GM12878 (cell line): ENCODE results near the gene RAD51AP1. TPM values are rescaled to one million over a fixed set of nuclear protein-coding genes. Genes with fewer than 3 reads are reported as not detected.

Source experiments
- BRCA1 ChIP-seq: IDR thresholded peaks from 2 replicates; pipeline ENCODE4 v1.6.1; 2011; ENCODE audit warnings: low read depth, low read length, improper control_type of control experiment
- CHD2 ChIP-seq: IDR thresholded peaks from 2 replicates; pipeline ENCODE4 v1.6.1; 2011; ENCODE audit warnings: low read depth, low read length, improper control_type of control experiment, borderline replicate concordance
- EED ChIP-seq: sonication (generic); IDR thresholded peaks from 2 replicates; pipeline ENCODE4 v1.6.1; 2016; ENCODE audit warnings: antibody characterized with exemption, low read depth
- HDAC2 ChIP-seq: fragments of 200-600 bp; sonication (generic); IDR thresholded peaks from 2 replicates; pipeline ENCODE4 v1.6.1; 2017
- IKZF1 ChIP-seq: fragments of 450-650 bp; conservative IDR thresholded peaks from 2 replicates; pipeline ENCODE4 v1.6.1; 2017; ENCODE audit warnings: antibody characterized with exemption, mild to moderate bottlenecking
- NR2C2 ChIP-seq: IDR thresholded peaks from 2 replicates; pipeline ENCODE4 v1.6.1; 2011; ENCODE audit warnings: borderline replicate concordance, low read depth; ENCODE audit not compliant: control insufficient read depth, insufficient read length
- RFX5 ChIP-seq: IDR thresholded peaks from 2 replicates; pipeline ENCODE4 v1.6.1; 2011; ENCODE audit warnings: low read depth, low read length, improper control_type of control experiment
- SUPT20H ChIP-seq: IDR thresholded peaks from 2 replicates; pipeline ENCODE4 v1.6.1; 2011; ENCODE audit warnings: low read depth, mild to moderate bottlenecking, low read length, moderate library complexity, borderline replicate concordance; ENCODE audit not compliant: control insufficient read depth
- WRNIP1 ChIP-seq: IDR thresholded peaks from 2 replicates; pipeline ENCODE4 v1.6.1; 2011; ENCODE audit warnings: low read depth, low read length, improper control_type of control experiment, borderline replicate concordance
- ZNF207 ChIP-seq: fragments of 450-650 bp; IDR thresholded peaks from 2 replicates; pipeline ENCODE4 v1.6.1; 2014; ENCODE audit warnings: antibody characterized with exemption, mild to moderate bottlenecking, borderline replicate concordance
- polyA plus RNA-seq, 11 experiments: library from polyadenylated mRNA; depleted of rRNA in 4 of 11; unstranded in 6 of 11; stranded (reverse) in 5 of 11; fragments of >200 nt; fragmentation: Nextera tagmentation in 4 of 11; fragmentation: Illumina TruSeq in 1 of 11; extraction: Ambion mirVana in 4 of 11; extraction: Trizol in 1 of 11; gene quantifications; 1 replicate in 1 of 11; 2 replicates in 10 of 11; pipeline versions ENCODE4 v1.2.1 to v1.2.3, GENCODE V29; 2011 to 2016; ENCODE audit warnings: inconsistent platforms in 2 of 11, missing spikeins in 2 of 11, low read depth in 1 of 11
- total RNA-seq, 4 experiments: library from RNA; depleted of rRNA in 3 of 4; stranded (reverse); fragments of >200 nt in 3 of 4; fragmentation: Illumina TruSeq in 1 of 4; extraction: Trizol in 1 of 4; gene quantifications; 2 replicates each; pipeline versions ENCODE4 v1.2.1 to v1.2.3, GENCODE V29; 2013 to 2021
- TF ChIP-seq, protein P1 (sequence below): fragments of 450-650 bp; formaldehyde crosslinking; IDR thresholded peaks from 2 replicates; pipeline ENCODE4 v1.5.0; 2022; ENCODE audit warnings: mild to moderate bottlenecking, missing genetic modification characterization
- TF ChIP-seq, protein P2 (sequence below): fragments of 450-650 bp; IDR thresholded peaks from 2 replicates; pipeline ENCODE4 v1.6.1; 2017; ENCODE audit warnings: borderline replicate concordance
- TF ChIP-seq, protein P3 (sequence below): IDR thresholded peaks from 2 replicates; pipeline ENCODE4 v1.6.1; 2012; ENCODE audit warnings: mild to moderate bottlenecking, low read depth, low read length
- TF ChIP-seq, protein P4 (sequence below): IDR thresholded peaks from 2 replicates; pipeline ENCODE4 v1.6.1; 2011; ENCODE audit warnings: low read depth, mild to moderate bottlenecking, low read length, moderate library complexity, borderline replicate concordance; ENCODE audit errors: extremely low read depth
- TF ChIP-seq, protein P5 (sequence below): fragments of 450-650 bp; IDR thresholded peaks from 2 replicates; pipeline ENCODE4 v1.6.1; 2017; ENCODE audit warnings: antibody characterized with exemption, mild to moderate bottlenecking, moderate library complexity

The RAD51AP1 gene
- total and polyA plus RNA-seq, 10 of the 15 experiments (the other 5 are each of a cell fraction or from before 2014, with no cell fraction given), result 22.3 to 86.0 (median 50.9) TPM

DNA sequence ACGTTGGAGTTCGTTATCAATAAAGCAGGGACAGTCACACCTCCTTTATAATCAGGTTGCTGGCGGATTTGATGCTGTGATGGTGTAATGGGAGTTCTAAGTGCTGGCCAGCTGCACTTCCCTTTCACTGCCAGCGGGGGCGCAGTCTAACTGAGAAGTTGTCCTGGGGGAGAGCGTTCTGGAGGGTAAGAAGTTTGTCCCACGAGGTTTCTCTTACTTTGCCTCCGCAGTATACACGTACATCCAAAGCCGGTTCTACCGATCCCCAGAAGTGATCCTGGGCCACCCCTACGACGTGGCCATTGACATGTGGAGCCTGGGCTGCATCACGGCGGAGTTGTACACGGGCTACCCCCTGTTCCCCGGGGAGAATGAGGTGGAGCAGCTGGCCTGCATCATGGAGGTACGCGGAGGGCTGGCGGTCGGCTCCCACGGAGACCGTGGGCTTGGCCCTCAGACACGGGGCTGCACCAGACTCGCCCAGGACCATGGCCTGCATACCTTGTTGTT is 66.0 kb downstream of the RAD51AP1 start (continued):
- TF ChIP-seq, protein P1, sequence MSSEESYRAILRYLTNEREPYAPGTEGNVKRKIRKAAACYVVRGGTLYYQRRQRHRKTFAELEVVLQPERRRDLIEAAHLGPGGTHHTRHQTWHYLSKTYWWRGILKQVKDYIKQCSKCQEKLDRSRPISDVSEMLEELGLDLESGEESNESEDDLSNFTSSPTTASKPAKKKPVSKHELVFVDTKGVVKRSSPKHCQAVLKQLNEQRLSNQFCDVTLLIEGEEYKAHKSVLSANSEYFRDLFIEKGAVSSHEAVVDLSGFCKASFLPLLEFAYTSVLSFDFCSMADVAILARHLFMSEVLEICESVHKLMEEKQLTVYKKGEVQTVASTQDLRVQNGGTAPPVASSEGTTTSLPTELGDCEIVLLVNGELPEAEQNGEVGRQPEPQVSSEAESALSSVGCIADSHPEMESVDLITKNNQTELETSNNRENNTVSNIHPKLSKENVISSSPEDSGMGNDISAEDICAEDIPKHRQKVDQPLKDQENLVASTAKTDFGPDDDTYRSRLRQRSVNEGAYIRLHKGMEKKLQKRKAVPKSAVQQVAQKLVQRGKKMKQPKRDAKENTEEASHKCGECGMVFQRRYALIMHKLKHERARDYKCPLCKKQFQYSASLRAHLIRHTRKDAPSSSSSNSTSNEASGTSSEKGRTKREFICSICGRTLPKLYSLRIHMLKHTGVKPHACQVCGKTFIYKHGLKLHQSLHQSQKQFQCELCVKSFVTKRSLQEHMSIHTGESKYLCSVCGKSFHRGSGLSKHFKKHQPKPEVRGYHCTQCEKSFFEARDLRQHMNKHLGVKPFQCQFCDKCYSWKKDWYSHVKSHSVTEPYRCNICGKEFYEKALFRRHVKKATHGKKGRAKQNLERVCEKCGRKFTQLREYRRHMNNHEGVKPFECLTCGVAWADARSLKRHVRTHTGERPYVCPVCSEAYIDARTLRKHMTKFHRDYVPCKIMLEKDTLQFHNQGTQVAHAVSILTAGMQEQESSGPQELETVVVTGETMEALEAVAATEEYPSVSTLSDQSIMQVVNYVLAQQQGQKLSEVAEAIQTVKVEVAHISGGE, result no peak
- TF ChIP-seq RFX5 (no peak), SUPT20H (no peak), IKZF1 (peak; percentile 70; the same call in 1 of the 2 replicates), WRNIP1 (0 out of 2 replicates have a peak, but pooled peaks have one; percentile 80), HDAC2 (no peak), NR2C2 (no peak), CHD2 (0 out of 2 replicates have a peak, but pooled peaks have one; percentile 34), BRCA1 (no peak), EED (no peak), ZNF207 (peak; percentile 79; the same call in 1 of the 2 replicates)
- TF ChIP-seq, protein P2, sequence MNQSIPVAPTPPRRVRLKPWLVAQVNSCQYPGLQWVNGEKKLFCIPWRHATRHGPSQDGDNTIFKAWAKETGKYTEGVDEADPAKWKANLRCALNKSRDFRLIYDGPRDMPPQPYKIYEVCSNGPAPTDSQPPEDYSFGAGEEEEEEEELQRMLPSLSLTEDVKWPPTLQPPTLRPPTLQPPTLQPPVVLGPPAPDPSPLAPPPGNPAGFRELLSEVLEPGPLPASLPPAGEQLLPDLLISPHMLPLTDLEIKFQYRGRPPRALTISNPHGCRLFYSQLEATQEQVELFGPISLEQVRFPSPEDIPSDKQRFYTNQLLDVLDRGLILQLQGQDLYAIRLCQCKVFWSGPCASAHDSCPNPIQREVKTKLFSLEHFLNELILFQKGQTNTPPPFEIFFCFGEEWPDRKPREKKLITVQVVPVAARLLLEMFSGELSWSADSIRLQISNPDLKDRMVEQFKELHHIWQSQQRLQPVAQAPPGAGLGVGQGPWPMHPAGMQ, result no peak
- TF ChIP-seq, protein P3, sequence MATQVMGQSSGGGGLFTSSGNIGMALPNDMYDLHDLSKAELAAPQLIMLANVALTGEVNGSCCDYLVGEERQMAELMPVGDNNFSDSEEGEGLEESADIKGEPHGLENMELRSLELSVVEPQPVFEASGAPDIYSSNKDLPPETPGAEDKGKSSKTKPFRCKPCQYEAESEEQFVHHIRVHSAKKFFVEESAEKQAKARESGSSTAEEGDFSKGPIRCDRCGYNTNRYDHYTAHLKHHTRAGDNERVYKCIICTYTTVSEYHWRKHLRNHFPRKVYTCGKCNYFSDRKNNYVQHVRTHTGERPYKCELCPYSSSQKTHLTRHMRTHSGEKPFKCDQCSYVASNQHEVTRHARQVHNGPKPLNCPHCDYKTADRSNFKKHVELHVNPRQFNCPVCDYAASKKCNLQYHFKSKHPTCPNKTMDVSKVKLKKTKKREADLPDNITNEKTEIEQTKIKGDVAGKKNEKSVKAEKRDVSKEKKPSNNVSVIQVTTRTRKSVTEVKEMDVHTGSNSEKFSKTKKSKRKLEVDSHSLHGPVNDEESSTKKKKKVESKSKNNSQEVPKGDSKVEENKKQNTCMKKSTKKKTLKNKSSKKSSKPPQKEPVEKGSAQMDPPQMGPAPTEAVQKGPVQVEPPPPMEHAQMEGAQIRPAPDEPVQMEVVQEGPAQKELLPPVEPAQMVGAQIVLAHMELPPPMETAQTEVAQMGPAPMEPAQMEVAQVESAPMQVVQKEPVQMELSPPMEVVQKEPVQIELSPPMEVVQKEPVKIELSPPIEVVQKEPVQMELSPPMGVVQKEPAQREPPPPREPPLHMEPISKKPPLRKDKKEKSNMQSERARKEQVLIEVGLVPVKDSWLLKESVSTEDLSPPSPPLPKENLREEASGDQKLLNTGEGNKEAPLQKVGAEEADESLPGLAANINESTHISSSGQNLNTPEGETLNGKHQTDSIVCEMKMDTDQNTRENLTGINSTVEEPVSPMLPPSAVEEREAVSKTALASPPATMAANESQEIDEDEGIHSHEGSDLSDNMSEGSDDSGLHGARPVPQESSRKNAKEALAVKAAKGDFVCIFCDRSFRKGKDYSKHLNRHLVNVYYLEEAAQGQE, result no peak
- TF ChIP-seq, protein P4, sequence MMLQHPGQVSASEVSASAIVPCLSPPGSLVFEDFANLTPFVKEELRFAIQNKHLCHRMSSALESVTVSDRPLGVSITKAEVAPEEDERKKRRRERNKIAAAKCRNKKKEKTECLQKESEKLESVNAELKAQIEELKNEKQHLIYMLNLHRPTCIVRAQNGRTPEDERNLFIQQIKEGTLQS, result no peak
- TF ChIP-seq, protein P5, sequence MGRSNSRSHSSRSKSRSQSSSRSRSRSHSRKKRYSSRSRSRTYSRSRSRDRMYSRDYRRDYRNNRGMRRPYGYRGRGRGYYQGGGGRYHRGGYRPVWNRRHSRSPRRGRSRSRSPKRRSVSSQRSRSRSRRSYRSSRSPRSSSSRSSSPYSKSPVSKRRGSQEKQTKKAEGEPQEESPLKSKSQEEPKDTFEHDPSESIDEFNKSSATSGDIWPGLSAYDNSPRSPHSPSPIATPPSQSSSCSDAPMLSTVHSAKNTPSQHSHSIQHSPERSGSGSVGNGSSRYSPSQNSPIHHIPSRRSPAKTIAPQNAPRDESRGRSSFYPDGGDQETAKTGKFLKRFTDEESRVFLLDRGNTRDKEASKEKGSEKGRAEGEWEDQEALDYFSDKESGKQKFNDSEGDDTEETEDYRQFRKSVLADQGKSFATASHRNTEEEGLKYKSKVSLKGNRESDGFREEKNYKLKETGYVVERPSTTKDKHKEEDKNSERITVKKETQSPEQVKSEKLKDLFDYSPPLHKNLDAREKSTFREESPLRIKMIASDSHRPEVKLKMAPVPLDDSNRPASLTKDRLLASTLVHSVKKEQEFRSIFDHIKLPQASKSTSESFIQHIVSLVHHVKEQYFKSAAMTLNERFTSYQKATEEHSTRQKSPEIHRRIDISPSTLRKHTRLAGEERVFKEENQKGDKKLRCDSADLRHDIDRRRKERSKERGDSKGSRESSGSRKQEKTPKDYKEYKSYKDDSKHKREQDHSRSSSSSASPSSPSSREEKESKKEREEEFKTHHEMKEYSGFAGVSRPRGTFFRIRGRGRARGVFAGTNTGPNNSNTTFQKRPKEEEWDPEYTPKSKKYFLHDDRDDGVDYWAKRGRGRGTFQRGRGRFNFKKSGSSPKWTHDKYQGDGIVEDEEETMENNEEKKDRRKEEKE, result no peak
